GM23338 (cell line): ENCODE results near the gene RFC2. TPM values are rescaled to one million over a fixed set of nuclear protein-coding genes. Genes with fewer than 3 reads are reported as not detected.
"Not testable (repeated sequence)": the region's sequence is repeated elsewhere in the genome, so short reads cannot be mapped to it uniquely, and the experiment has no call there.

Source experiments
- ATAC-seq: fragments of 200-7000 bp; cut with Tn5 transposase; 3 replicates; pipeline ENCODE4 v1.9.1; 2020
- DNase-seq: peaks from one replicate; pipeline ENCODE4 v3.0.0-alpha.2; 2015; ENCODE audit warnings: low spot score
- H2AFZ ChIP-seq: fragments of 200-600 bp; sonication (generic); 2 replicates; pipeline ENCODE4 v1.8.0; 2016; ENCODE audit warnings: antibody characterized with exemption, mild to moderate bottlenecking, moderate library complexity
- H3F3A ChIP-seq: fragments of 200-600 bp; sonication (generic); replicated peaks from 2 replicates; pipeline ENCODE4 v1.8.0; 2017; ENCODE audit warnings: antibody characterized with exemption, mixed run types, low read depth
- H3K27ac ChIP-seq: fragments of 200-600 bp; sonication (generic); 2 replicates; pipeline ENCODE4 v1.6.1; 2016; ENCODE audit warnings: low read depth
- H3K27me3 ChIP-seq: fragments of 200-600 bp; sonication (generic); 2 replicates; pipeline ENCODE4 v1.8.0; 2016; ENCODE audit warnings: mild to moderate bottlenecking, mixed run types, moderate library complexity; ENCODE audit not compliant: insufficient read depth
- H3K36me3 ChIP-seq: fragments of 200-600 bp; sonication (generic); 2 replicates; pipeline ENCODE4 v1.8.0; 2016; ENCODE audit warnings: mild to moderate bottlenecking; ENCODE audit not compliant: insufficient read depth
- H3K4me1 ChIP-seq: fragments of 200-600 bp; sonication (generic); 2 replicates; pipeline ENCODE4 v1.8.0; 2016; ENCODE audit warnings: mild to moderate bottlenecking, moderate library complexity; ENCODE audit not compliant: insufficient read depth
- H3K4me2 ChIP-seq: fragments of 200-600 bp; sonication (generic); 2 replicates; pipeline ENCODE4 v1.7.1; 2017; ENCODE audit warnings: mixed run types
- H3K4me3 ChIP-seq: fragments of 200-600 bp; sonication (generic); 2 replicates; pipeline ENCODE4 v1.6.1; 2016; ENCODE audit warnings: mixed run types
- H3K79me2 ChIP-seq: fragments of 200-600 bp; sonication (generic); replicated peaks from 2 replicates; pipeline ENCODE4 v1.8.0; 2017; ENCODE audit warnings: mild to moderate bottlenecking; ENCODE audit not compliant: insufficient read depth
- H3K9me2 ChIP-seq: fragments of 200-600 bp; sonication (generic); 2 replicates; pipeline ENCODE4 v1.8.0; 2017; ENCODE audit not compliant: insufficient read depth
- H4K20me1 ChIP-seq: fragments of 200-600 bp; sonication (generic); replicated peaks from 2 replicates; pipeline ENCODE4 v1.8.0; 2017; ENCODE audit warnings: mild to moderate bottlenecking; ENCODE audit not compliant: insufficient read depth
- H3K27ac Mint-ChIP-seq: 2 replicates; pipeline ENCODE4 v1.8.0; 2020; ENCODE audit warnings: inconsistent platforms, mild to moderate bottlenecking, moderate library complexity, mixed read lengths
- H3K27me3 Mint-ChIP-seq: 3 replicates; pipeline ENCODE4 v1.8.0; 2022; ENCODE audit warnings: low read depth, mild to moderate bottlenecking, moderate library complexity, mixed read lengths, inconsistent platforms; ENCODE audit not compliant: insufficient read depth, poor library complexity
- H3K36me3 Mint-ChIP-seq: 3 replicates; pipeline ENCODE4 v1.8.0; 2021; ENCODE audit warnings: low read depth, mild to moderate bottlenecking, inconsistent platforms, moderate library complexity, mixed read lengths
- H3K4me1 Mint-ChIP-seq: 3 replicates; pipeline ENCODE4 v1.8.0; 2020; ENCODE audit warnings: mild to moderate bottlenecking, inconsistent platforms, mixed read lengths
- H3K4me3 Mint-ChIP-seq: 3 replicates; pipeline ENCODE4 v1.8.0; 2021; ENCODE audit warnings: moderate library complexity, mild to moderate bottlenecking, inconsistent platforms, mixed read lengths
- H3K9me3 Mint-ChIP-seq: 3 replicates; pipeline ENCODE4 v1.8.0; 2020; ENCODE audit warnings: moderate library complexity, mild to moderate bottlenecking, inconsistent platforms, mixed read lengths
- CREB1 ChIP-seq: fragments of 250-450 bp; sonication (Bioruptor Pico); IDR thresholded peaks from 2 replicates; pipeline ENCODE4 v1.5.0; 2020; ENCODE audit warnings: low read depth, mild to moderate bottlenecking, moderate library complexity
- CTCF ChIP-seq, 2 experiments: fragments of 200-600 bp in 1 of 2; sonication (generic) in 1 of 2; conservative IDR thresholded peaks; 2 replicates each; pipeline versions ENCODE4 v1.5.1 to v1.6.1; 2016 to 2017; ENCODE audit warnings: antibody characterized with exemption in 2 of 2, low read depth in 2 of 2, mild to moderate bottlenecking in 2 of 2, moderate library complexity in 1 of 2
- ETS1 ChIP-seq: IDR thresholded peaks from 2 replicates; pipeline ENCODE4 v1.6.1; 2016; ENCODE audit warnings: antibody characterized with exemption
- JUNB ChIP-seq: IDR thresholded peaks from one replicate; pipeline ENCODE4 v1.6.1; 2016; ENCODE audit warnings: antibody characterized with exemption; ENCODE audit not compliant: unreplicated experiment
- NANOG ChIP-seq: IDR thresholded peaks from 2 replicates; pipeline ENCODE4 v1.6.1; 2016; ENCODE audit warnings: antibody characterized with exemption, borderline replicate concordance
- POLR2AphosphoS5 ChIP-seq: IDR thresholded peaks from 2 replicates; pipeline ENCODE4 v1.6.1; 2016; ENCODE audit warnings: antibody characterized with exemption, low read depth
- REST ChIP-seq: IDR thresholded peaks from one replicate; pipeline ENCODE4 v1.6.1; 2018; ENCODE audit warnings: antibody characterized with exemption; ENCODE audit not compliant: unreplicated experiment
- polyA plus RNA-seq: library from polyadenylated mRNA; unstranded; fragments of >200 nt; fragmentation: Nextera tagmentation; extraction: Ambion mirVana; gene quantifications from 2 replicates; pipeline ENCODE4 v1.2.1, GENCODE V29; 2016
- total RNA-seq: library from RNA; depleted of rRNA; stranded (reverse); fragments of >200 nt; shearing (Covaris generic); gene quantifications from 2 replicates; pipeline ENCODE4 v1.2.3, GENCODE V29; 2014

Gene RFC2
- total and polyA plus RNA-seq, 2 experiments from 2014 or later, result 56.4 to 75.2 TPM

GRCh38 chr7:74226633-74227032 is 27.6 kb downstream of the RFC2 start:
- Histone ChIP-seq H3F3A (peaks cover 5% of the 10 kb centered on the region; the same call in 1 of the 2 replicates), H3K4me3 (no peak overlapping the region), H3K27ac (no peak overlapping the region), H3K4me2 (no peak overlapping the region), H3K36me3 (peaks cover 17% of the 10 kb centered on the region), H3K27me3 (no peaks in the 10 kb centered on the region), H2AFZ (no peak overlapping the region), H4K20me1 (0 out of 2 replicates have a peak, but pooled peaks cover 3% of the 10 kb centered on the region), H3K79me2 (no peaks in the 10 kb centered on the region), H3K4me1 (no peaks in the 10 kb centered on the region), H3K9me2 (no peaks in the 10 kb centered on the region)
- TF ChIP-seq REST, result no peak
- no peak for TF ChIP-seq CREB1
- TF ChIP-seq JUNB, result no peak
- TF ChIP-seq NANOG, result no peak
- no peak for TF ChIP-seq POLR2AphosphoS5
- TF ChIP-seq CTCF (conservative IDR thresholded peaks at IDR 0.05; ENCODE audit: low read depth in 2 of 2), result no peak
- TF ChIP-seq ETS1, result no peak
- peaks cover 6% of the 10 kb centered on the region for H3K27me3 Mint-ChIP-seq
- no peak overlapping the region for H3K4me3 Mint-ChIP-seq
- no peak overlapping the region; the same call in 1 of the 2 replicates for H3K27ac Mint-ChIP-seq
- no peaks in the 10 kb centered on the region for H3K9me3 Mint-ChIP-seq
- H3K36me3 Mint-ChIP-seq, result peaks cover 41% of the 10 kb centered on the region
- ATAC-seq (no peak), DNase-seq (no peak)
- H3K4me1 Mint-ChIP-seq, result no peaks in the 10 kb centered on the region

- no peaks in the 10 kb centered on the region; the same call in 1 of the 2 replicates for H3F3A ChIP-seq
- H3K27me3 Mint-ChIP-seq, result peaks cover 6% of the 10 kb centered on the region
- no peak overlapping the region for H3K4me3 ChIP-seq
- H3K27ac ChIP-seq, result no peak overlapping the region
- H3K9me2 ChIP-seq, result no peaks in the 10 kb centered on the region
- no peaks in the 10 kb centered on the region for H3K9me3 Mint-ChIP-seq
- no peak overlapping the region for H3K4me2 ChIP-seq
- no peaks in the 10 kb centered on the region for H3K4me1 ChIP-seq
- peaks cover 10% of the 10 kb centered on the region; the same call in 1 of the 2 replicates for H3K36me3 ChIP-seq
- H3K4me3 Mint-ChIP-seq, result no peak overlapping the region
- peaks cover 32% of the 10 kb centered on the region for H3K36me3 Mint-ChIP-seq
- H3K79me2 ChIP-seq, result no peaks in the 10 kb centered on the region
- no peak for DNase-seq
- no peaks in the 10 kb centered on the region for H3K4me1 Mint-ChIP-seq
- H3K27me3 ChIP-seq, result no peaks in the 10 kb centered on the region
- H3K27ac Mint-ChIP-seq, result no peak overlapping the region
- no peak for ATAC-seq
- TF ChIP-seq POLR2AphosphoS5 (no peak), CREB1 (no peak), ETS1 (no peak), CTCF (conservative IDR thresholded peaks at IDR 0.05; ENCODE audit: low read depth in 2 of 2) (no peak)
- H4K20me1 ChIP-seq, result 0 out of 2 replicates have a peak, but pooled peaks cover 3% of the 10 kb centered on the region
- no peak overlapping the region for H2AFZ ChIP-seq
Measured at GRCh38 chr7:74225400-74225799, 28.8 kb downstream of the RFC2 start.

GRCh38 chr7:74224907-74225306 is 29.3 kb downstream of the RFC2 start:
- H3K79me2 ChIP-seq, H3K27me3 ChIP-seq, H3K4me2 ChIP-seq, H3K27me3 Mint-ChIP-seq, H2AFZ ChIP-seq, H3K4me3 Mint-ChIP-seq, H3K4me3 ChIP-seq, ATAC-seq, H3F3A ChIP-seq, DNase-seq, H3K9me2 ChIP-seq, H3K27ac ChIP-seq, H3K4me1 Mint-ChIP-seq, H3K9me3 Mint-ChIP-seq, H3K36me3 ChIP-seq, H4K20me1 ChIP-seq, H3K27ac Mint-ChIP-seq, H3K4me1 ChIP-seq: not testable (repeated sequence)
- H3K36me3 Mint-ChIP-seq, result peaks cover 27% of the 10 kb centered on the region
